ENCODE data around the gene SYTL5.

SYTL5 gene

GRCh38 chrX:38045538-38046096 lies 39.3 kb downstream of the SYTL5 start:
- Histone ChIP-seq H2AFZ (ENCODE audit: low read depth, low read length) (no peak overlapping the region), H3K9me3 (ENCODE audit: low read length) (no peaks in the 10 kb centered on the region), H3K36me3 (ENCODE audit: insufficient read depth, low read length) (no peaks in the 10 kb centered on the region), H3K4me1 (ENCODE audit: insufficient read depth, low read length) (peaks cover 2% of the 10 kb centered on the region), H3K4me3 (ENCODE audit: low read length) (no peak overlapping the region), H3K27me3 (ENCODE audit: insufficient read depth, low read length) (no peaks in the 10 kb centered on the region)

GRCh38 chrX:38048886-38049285 lies 42.5 kb downstream of the SYTL5 start:
- Histone ChIP-seq H3K4me1 (ENCODE audit: insufficient read depth, low read length) (peaks cover 2% of the 10 kb centered on the region), H3K36me3 (ENCODE audit: insufficient read depth, low read length) (no peaks in the 10 kb centered on the region), H2AFZ (ENCODE audit: low read depth, low read length) (no peak overlapping the region), H3K9me3 (ENCODE audit: low read length) (no peaks in the 10 kb centered on the region), H3K27me3 (ENCODE audit: insufficient read depth, low read length) (no peaks in the 10 kb centered on the region), H3K4me3 (ENCODE audit: low read length) (no peak overlapping the region)

GRCh38 chrX:38050806-38051205 lies 44.5 kb downstream of the SYTL5 start:
- Histone ChIP-seq H3K4me1 (ENCODE audit: insufficient read depth, low read length) (peaks cover 2% of the 10 kb centered on the region), H3K9me3 (ENCODE audit: low read length) (no peaks in the 10 kb centered on the region), H3K27me3 (ENCODE audit: insufficient read depth, low read length) (no peaks in the 10 kb centered on the region), H2AFZ (ENCODE audit: low read depth, low read length) (no peak overlapping the region), H3K36me3 (ENCODE audit: insufficient read depth, low read length) (no peaks in the 10 kb centered on the region), H3K4me3 (ENCODE audit: low read length) (no peak overlapping the region)

GRCh38 chrX:38052096-38052495 lies 45.7 kb downstream of the SYTL5 start:
- no peaks in the 10 kb centered on the region for H3K27me3 ChIP-seq (ENCODE audit: insufficient read depth, low read length)
- no peaks in the 10 kb centered on the region for H3K36me3 ChIP-seq (ENCODE audit: insufficient read depth, low read length)
- H3K4me3 ChIP-seq (ENCODE audit: low read length), result no peak overlapping the region
- H3K4me1 ChIP-seq (ENCODE audit: insufficient read depth, low read length), result peaks cover 2% of the 10 kb centered on the region
- H2AFZ ChIP-seq (ENCODE audit: low read depth, low read length), result no peak overlapping the region
- no peaks in the 10 kb centered on the region for H3K9me3 ChIP-seq (ENCODE audit: low read length)

- no peaks in the 10 kb centered on the region for H3K9me3 ChIP-seq (ENCODE audit: low read length)
- H3K4me3 ChIP-seq (ENCODE audit: low read length), result no peak overlapping the region
- no peaks in the 10 kb centered on the region for H3K36me3 ChIP-seq (ENCODE audit: insufficient read depth, low read length)
- H3K4me1 ChIP-seq (ENCODE audit: insufficient read depth, low read length), result no peaks in the 10 kb centered on the region
- no peak overlapping the region for H2AFZ ChIP-seq (ENCODE audit: low read depth, low read length)
- no peaks in the 10 kb centered on the region for H3K27me3 ChIP-seq (ENCODE audit: insufficient read depth, low read length)
These were observed 49.0 kb downstream of the SYTL5 start for GRCh38 chrX:38055170-38055847.

- Histone ChIP-seq H3K4me1 (ENCODE audit: insufficient read depth, low read length) (no peaks in the 10 kb centered on the region), H3K9me3 (ENCODE audit: low read length) (no peaks in the 10 kb centered on the region), H3K4me3 (ENCODE audit: low read length) (no peak overlapping the region), H3K36me3 (ENCODE audit: insufficient read depth, low read length) (no peaks in the 10 kb centered on the region), H3K27me3 (ENCODE audit: insufficient read depth, low read length) (no peaks in the 10 kb centered on the region), H2AFZ (ENCODE audit: low read depth, low read length) (no peak overlapping the region)
These were observed 54.1 kb downstream of the SYTL5 start for GRCh38 chrX:38060331-38060878.

- Histone ChIP-seq H3K9me3 (ENCODE audit: low read length) (no peaks in the 10 kb centered on the region), H3K4me1 (ENCODE audit: insufficient read depth, low read length) (no peaks in the 10 kb centered on the region), H3K4me3 (ENCODE audit: low read length) (no peak overlapping the region), H3K27me3 (ENCODE audit: insufficient read depth, low read length) (no peaks in the 10 kb centered on the region), H2AFZ (ENCODE audit: low read depth, low read length) (no peak overlapping the region), H3K36me3 (ENCODE audit: insufficient read depth, low read length) (no peaks in the 10 kb centered on the region)
These were observed 55.0 kb downstream of the SYTL5 start for GRCh38 chrX:38061335-38061734.

GRCh38 chrX:38066934-38067333 lies 60.6 kb downstream of the SYTL5 start:
- Histone ChIP-seq H3K4me1 (ENCODE audit: insufficient read depth, low read length) (no peaks in the 10 kb centered on the region), H3K9me3 (ENCODE audit: low read length) (no peaks in the 10 kb centered on the region)

GRCh38 chrX:38069273-38069672 lies 62.9 kb downstream of the SYTL5 start:
- no peak overlapping the region for H2AFZ ChIP-seq (ENCODE audit: low read depth, low read length)
- no peaks in the 10 kb centered on the region for H3K9me3 ChIP-seq (ENCODE audit: low read length)
- no peak overlapping the region for H3K4me3 ChIP-seq (ENCODE audit: low read length)
- H3K4me1 ChIP-seq (ENCODE audit: insufficient read depth, low read length), result no peaks in the 10 kb centered on the region
- H3K36me3 ChIP-seq (ENCODE audit: insufficient read depth, low read length), result no peaks in the 10 kb centered on the region
- no peaks in the 10 kb centered on the region for H3K27me3 ChIP-seq (ENCODE audit: insufficient read depth, low read length)

More at GRCh38 chrX:38066934-38067333, 60.6 kb downstream of the SYTL5 start:
- Histone ChIP-seq H2AFZ (ENCODE audit: low read depth, low read length) (no peak overlapping the region), H3K4me3 (ENCODE audit: low read length) (no peak overlapping the region), H3K27me3 (ENCODE audit: insufficient read depth, low read length) (no peaks in the 10 kb centered on the region), H3K36me3 (ENCODE audit: insufficient read depth, low read length) (no peaks in the 10 kb centered on the region)

GRCh38 chrX:38069991-38070390 lies 63.6 kb downstream of the SYTL5 start:
- Histone ChIP-seq H3K9me3 (ENCODE audit: low read length) (no peaks in the 10 kb centered on the region), H3K4me3 (ENCODE audit: low read length) (no peak overlapping the region), H3K4me1 (ENCODE audit: insufficient read depth, low read length) (no peaks in the 10 kb centered on the region), H3K36me3 (ENCODE audit: insufficient read depth, low read length) (no peaks in the 10 kb centered on the region), H2AFZ (ENCODE audit: low read depth, low read length) (no peak overlapping the region), H3K27me3 (ENCODE audit: insufficient read depth, low read length) (no peaks in the 10 kb centered on the region)

- no peaks in the 10 kb centered on the region for H3K36me3 ChIP-seq (ENCODE audit: insufficient read depth, low read length)
- H3K4me1 ChIP-seq (ENCODE audit: insufficient read depth, low read length), result no peaks in the 10 kb centered on the region
- H3K9me3 ChIP-seq (ENCODE audit: low read length), result no peaks in the 10 kb centered on the region
- H2AFZ ChIP-seq (ENCODE audit: low read depth, low read length), result no peak overlapping the region
- peaks cover 4% of the 10 kb centered on the region for H3K27me3 ChIP-seq (ENCODE audit: insufficient read depth, low read length)
- no peak overlapping the region for H3K4me3 ChIP-seq (ENCODE audit: low read length)
These were observed 73.1 kb downstream of the SYTL5 start for GRCh38 chrX:38079463-38079862.

GRCh38 chrX:38080808-38081207 lies 74.5 kb downstream of the SYTL5 start:
- H3K4me3 ChIP-seq (ENCODE audit: low read length), result no peak overlapping the region
- H3K27me3 ChIP-seq (ENCODE audit: insufficient read depth, low read length), result peaks cover 4% of the 10 kb centered on the region
- H3K4me1 ChIP-seq (ENCODE audit: insufficient read depth, low read length), result no peaks in the 10 kb centered on the region
- no peak overlapping the region for H2AFZ ChIP-seq (ENCODE audit: low read depth, low read length)
- no peaks in the 10 kb centered on the region for H3K9me3 ChIP-seq (ENCODE audit: low read length)
- no peaks in the 10 kb centered on the region for H3K36me3 ChIP-seq (ENCODE audit: insufficient read depth, low read length)

GRCh38 chrX:38081909-38082308 lies 75.6 kb downstream of the SYTL5 start:
- Histone ChIP-seq H3K4me1 (ENCODE audit: insufficient read depth, low read length) (no peaks in the 10 kb centered on the region), H3K4me3 (ENCODE audit: low read length) (no peak overlapping the region), H2AFZ (ENCODE audit: low read depth, low read length) (no peak overlapping the region), H3K27me3 (ENCODE audit: insufficient read depth, low read length) (peaks cover 4% of the 10 kb centered on the region), H3K36me3 (ENCODE audit: insufficient read depth, low read length) (no peaks in the 10 kb centered on the region), H3K9me3 (ENCODE audit: low read length) (no peaks in the 10 kb centered on the region)
